Type B pancreatic cell (in vitro differentiated cells): ENCODE measurements around the gene SETD7. TPM values are rescaled to one million over a fixed set of nuclear protein-coding genes. Genes with fewer than 3 reads are reported as not detected.

Source experiments
- DNase-seq: peaks from one replicate; pipeline ENCODE4 v3.0.0; 2021; ENCODE audit warnings: mixed read lengths; ENCODE audit not compliant: unreplicated experiment; ENCODE audit errors: extremely low spot score
- H3K27ac Mint-ChIP-seq: 2 replicates; pipeline ENCODE4 v1.8.0; 2021; ENCODE audit warnings: mild to moderate bottlenecking, mixed read lengths
- H3K27me3 Mint-ChIP-seq: 2 replicates; pipeline ENCODE4 v1.8.0; 2021; ENCODE audit warnings: mixed read lengths
- H3K36me3 Mint-ChIP-seq: 2 replicates; pipeline ENCODE4 v1.8.0; 2021; ENCODE audit warnings: mixed read lengths
- H3K4me1 Mint-ChIP-seq: one replicate; pipeline ENCODE4 v1.8.0; 2021; ENCODE audit warnings: mixed read lengths; ENCODE audit not compliant: unreplicated experiment
- H3K4me3 Mint-ChIP-seq: 2 replicates; pipeline ENCODE4 v1.8.0; 2021; ENCODE audit warnings: mild to moderate bottlenecking, mixed read lengths
- H3K9me3 Mint-ChIP-seq: 2 replicates; pipeline ENCODE4 v1.8.0; 2021; ENCODE audit warnings: mixed read lengths
- CTCF ChIP-seq: fragments of 200-600 bp; sonication (generic); conservative IDR thresholded peaks from 2 replicates; pipeline ENCODE4 v1.5.0; 2021; ENCODE audit warnings: antibody characterized with exemption, mild to moderate bottlenecking
- total RNA-seq: library from RNA; stranded (reverse); gene quantifications from 2 replicates; pipeline ENCODE4 v1.2.1, GENCODE V29; 2021; ENCODE audit warnings: low replicate concordance

Gene SETD7
- total RNA-seq, 1 donor from 2014 or later, result 17.0 TPM

DNA sequence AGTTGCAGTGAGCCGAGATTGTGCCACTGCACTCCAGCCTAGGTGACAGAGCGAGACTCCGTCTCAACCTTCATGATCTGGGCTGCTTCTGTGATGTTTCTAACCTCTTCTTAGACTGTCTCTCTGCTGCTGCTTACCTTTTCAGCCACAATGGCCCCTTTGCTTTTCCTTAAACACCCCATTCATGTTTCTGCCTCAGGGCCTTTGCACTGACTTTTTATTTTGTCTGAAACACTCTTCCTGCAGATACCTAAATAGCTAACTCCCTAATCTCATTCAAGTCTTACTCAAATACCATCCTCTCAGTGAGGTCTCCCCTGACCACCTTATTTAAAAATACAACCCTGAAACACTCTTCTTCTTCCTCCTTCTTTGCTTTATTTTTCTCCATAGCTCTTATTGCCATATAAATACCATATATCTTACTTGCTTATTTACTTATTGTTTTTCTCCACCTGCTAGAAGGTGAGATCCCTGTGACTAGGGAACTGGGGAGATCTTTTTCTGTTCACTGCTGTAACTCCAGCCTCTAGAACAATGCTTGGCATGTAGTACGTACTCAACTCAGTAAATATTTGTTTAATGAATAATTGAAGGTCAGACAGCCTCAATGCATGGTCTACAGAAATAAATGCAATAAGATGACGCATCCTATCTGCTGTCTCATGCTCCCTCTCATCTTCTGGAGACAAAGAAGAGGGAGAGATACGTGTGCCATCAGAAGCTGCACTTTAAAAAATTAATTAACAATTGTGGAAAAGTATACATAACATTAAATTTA is 43.8 kb upstream of the SETD7 start:
- Mint-ChIP-seq H3K9me3 (no peaks in the 10 kb centered on the region), H3K36me3 (no peaks in the 10 kb centered on the region), H3K27me3 (peaks cover 2% of the 10 kb centered on the region), H3K4me1 (peaks cover 12% of the 10 kb centered on the region), H3K4me3 (no peak overlapping the region), H3K27ac (no peak overlapping the region)
- no peak for DNase-seq
- no peak for TF ChIP-seq CTCF

DNA sequence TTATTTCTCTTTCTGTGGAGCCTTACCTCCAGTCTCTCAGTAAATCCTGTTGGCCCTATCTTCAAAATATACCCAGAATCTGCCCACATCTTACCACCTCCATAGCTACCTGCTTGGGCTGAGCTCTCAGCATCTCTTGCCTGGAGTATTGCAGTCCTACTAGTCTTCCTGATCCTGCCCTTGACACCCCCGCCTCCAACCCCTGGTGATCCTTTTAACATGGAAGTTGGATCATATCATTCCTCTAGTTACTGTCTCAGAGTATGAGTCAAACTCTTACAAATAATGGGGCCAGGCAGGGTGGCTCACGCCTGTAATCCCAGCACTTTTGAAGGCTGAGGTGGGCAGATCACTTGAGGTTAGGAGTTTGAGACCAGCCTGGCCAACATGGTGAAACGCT is 43.1 kb upstream of the SETD7 start:
- H3K4me1 Mint-ChIP-seq, result peaks cover 12% of the 10 kb centered on the region
- no peak overlapping the region for H3K27ac Mint-ChIP-seq
- no peaks in the 10 kb centered on the region for H3K9me3 Mint-ChIP-seq
- H3K36me3 Mint-ChIP-seq, result no peaks in the 10 kb centered on the region
- peaks cover 2% of the 10 kb centered on the region for H3K27me3 Mint-ChIP-seq
- DNase-seq, result no peak
- no peak overlapping the region for H3K4me3 Mint-ChIP-seq
- no peak for TF ChIP-seq CTCF

- Mint-ChIP-seq H3K4me3 (no peak overlapping the region), H3K27ac (no peak overlapping the region)
Measured at GRCh38 chr4:139596684-139597279, 40.8 kb upstream of the SETD7 start.

GRCh38 chr4:139596034-139596683 is 40.1 kb upstream of the SETD7 start:
- H3K36me3 Mint-ChIP-seq, result no peaks in the 10 kb centered on the region
- H3K4me3 Mint-ChIP-seq, result no peak overlapping the region
- peaks cover 12% of the 10 kb centered on the region for H3K4me1 Mint-ChIP-seq
- DNase-seq, result no peak
- TF ChIP-seq CTCF, result no peak
- H3K27me3 Mint-ChIP-seq, result peaks cover 2% of the 10 kb centered on the region
- H3K27ac Mint-ChIP-seq, result no peak overlapping the region
- no peaks in the 10 kb centered on the region for H3K9me3 Mint-ChIP-seq

More at GRCh38 chr4:139596684-139597279, 40.8 kb upstream of the SETD7 start:
- DNase-seq, result no peak
- no peaks in the 10 kb centered on the region for H3K36me3 Mint-ChIP-seq
- peaks cover 2% of the 10 kb centered on the region for H3K27me3 Mint-ChIP-seq
- TF ChIP-seq CTCF, result no peak
- H3K9me3 Mint-ChIP-seq, result no peaks in the 10 kb centered on the region
- H3K4me1 Mint-ChIP-seq, result peaks cover 12% of the 10 kb centered on the region

DNA sequence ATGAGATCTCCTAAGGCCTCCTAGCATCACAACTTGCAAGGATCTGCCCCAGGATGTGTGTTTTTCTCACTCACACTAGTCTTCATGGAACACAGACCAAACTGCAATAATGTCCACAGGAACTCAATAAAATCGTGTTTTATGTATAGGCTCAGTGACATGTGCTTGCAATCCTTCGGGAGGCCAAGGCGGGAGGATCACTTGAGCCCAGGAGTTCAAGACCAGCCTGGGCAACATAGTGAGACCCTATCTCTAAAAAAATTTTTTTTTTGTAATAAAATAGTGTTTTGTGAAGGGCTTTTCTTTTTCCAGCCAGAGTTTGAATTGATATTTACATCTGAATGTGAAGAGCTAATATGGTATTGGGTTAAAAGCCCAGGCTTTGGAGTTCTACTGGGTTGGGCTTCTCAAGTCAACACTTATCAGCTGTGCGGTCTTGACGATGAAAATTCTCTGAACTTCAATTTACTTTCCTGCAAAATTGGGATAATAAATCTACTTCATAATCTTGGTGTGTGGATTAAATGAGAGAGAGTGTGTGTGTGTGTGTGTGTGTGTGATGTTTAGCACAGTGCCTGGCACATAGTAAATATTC is 38.7 kb upstream of the SETD7 start:
- Mint-ChIP-seq H3K27ac (no peak overlapping the region), H3K4me3 (no peak overlapping the region), H3K27me3 (peaks cover 2% of the 10 kb centered on the region), H3K9me3 (no peaks in the 10 kb centered on the region), H3K36me3 (no peaks in the 10 kb centered on the region), H3K4me1 (peaks cover 12% of the 10 kb centered on the region)
- no peak for TF ChIP-seq CTCF
- DNase-seq, result no peak
